ENCODE data around the gene TWIST2. TPM values are rescaled to one million over a fixed set of nuclear protein-coding genes. Genes with fewer than 3 reads are reported as not detected.

TWIST2 gene
- total and polyA plus RNA-seq, 10 of the 15 experiments (the other 5 are each of a cell fraction or from before 2014, with no cell fraction given), result not detected

DNA sequence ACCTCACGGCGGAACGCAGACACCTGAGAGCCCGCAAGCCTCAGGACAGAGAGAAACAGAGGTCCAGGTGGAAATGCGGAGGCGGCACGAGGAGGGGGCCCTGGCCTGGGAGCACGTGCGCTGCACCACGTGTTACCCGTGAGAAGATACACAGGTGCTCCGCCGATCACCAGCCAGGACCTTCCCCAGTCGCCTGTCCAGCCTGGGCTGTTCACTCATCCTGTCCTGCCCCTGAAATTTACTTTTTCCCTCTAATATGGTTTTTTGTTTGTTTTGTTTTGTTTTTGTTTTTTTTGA lies 44.3 kb downstream of the TWIST2 start:
- Histone ChIP-seq H2AFZ (ENCODE audit: control insufficient read depth, low read depth, low read length) (no peak overlapping the region), H3K36me3 (ENCODE audit: control insufficient read depth in 2 of 2, insufficient read depth in 2 of 2, low read length in 1 of 2) (no peaks in the 10 kb centered on the region), H3K4me3 (no peak overlapping the region), H3K9ac (ENCODE audit: control insufficient read depth, insufficient read depth, low read length) (no peak overlapping the region), H3K4me2 (ENCODE audit: control insufficient read depth, insufficient read depth) (no peak overlapping the region), H3K79me2 (ENCODE audit: control insufficient read depth, insufficient read depth, low read length) (no peaks in the 10 kb centered on the region), H3K4me1 (ENCODE audit: control insufficient read depth, insufficient read depth, low read length) (no peaks in the 10 kb centered on the region), H3K27me3 (replicated peaks in 1 of 2; ENCODE audit: control insufficient read depth in 2 of 2, insufficient read depth in 2 of 2, low read length in 1 of 2) (no peaks in the 10 kb centered on the region; a peak in 2 of 4 replicates), H3K9me3 (replicated peaks; ENCODE audit: control insufficient read depth, insufficient read depth, low read length) (no peaks in the 10 kb centered on the region), H3K27ac (ENCODE audit: control insufficient read depth, insufficient read depth) (no peak overlapping the region), H4K20me1 (ENCODE audit: control insufficient read depth, insufficient read depth) (no peaks in the 10 kb centered on the region)
- no peak for ATAC-seq
- CTCF ChIA-PET, result no interaction called here
- no peak for FAIRE-seq
- intact Hi-C loops (cut with micrococcal nuclease; ENCODE audit: unreplicated experiment), result no loop called here
- SMC1A ChIA-PET (ENCODE audit: uncharacterized antibody, unreplicated experiment), result no interaction called here
- RAD21 ChIA-PET (ENCODE audit: unreplicated experiment), result no interaction called here
- no TSS peak for BruUV-seq (replicated peaks)
- POLR2A ChIA-PET, result no interaction called here
- DNase-seq (ENCODE audit: low read depth, low spot score), result no peak
- in situ Hi-C loops (cut with MboI), result no loop called here
- WGBS (ENCODE audit: insufficient coverage, insufficient replicate concordance, low lambda C conversion rate, missing lambda C conversion rate), result 59% methylated on average over 14 of the region's 14 CpGs
- TF ChIP-seq, protein P1, sequence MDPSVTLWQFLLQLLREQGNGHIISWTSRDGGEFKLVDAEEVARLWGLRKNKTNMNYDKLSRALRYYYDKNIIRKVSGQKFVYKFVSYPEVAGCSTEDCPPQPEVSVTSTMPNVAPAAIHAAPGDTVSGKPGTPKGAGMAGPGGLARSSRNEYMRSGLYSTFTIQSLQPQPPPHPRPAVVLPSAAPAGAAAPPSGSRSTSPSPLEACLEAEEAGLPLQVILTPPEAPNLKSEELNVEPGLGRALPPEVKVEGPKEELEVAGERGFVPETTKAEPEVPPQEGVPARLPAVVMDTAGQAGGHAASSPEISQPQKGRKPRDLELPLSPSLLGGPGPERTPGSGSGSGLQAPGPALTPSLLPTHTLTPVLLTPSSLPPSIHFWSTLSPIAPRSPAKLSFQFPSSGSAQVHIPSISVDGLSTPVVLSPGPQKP (IDR thresholded peaks at IDR 0.05; ENCODE audit: low read depth, low read length), result no peak
- TF ChIP-seq, protein P2, sequence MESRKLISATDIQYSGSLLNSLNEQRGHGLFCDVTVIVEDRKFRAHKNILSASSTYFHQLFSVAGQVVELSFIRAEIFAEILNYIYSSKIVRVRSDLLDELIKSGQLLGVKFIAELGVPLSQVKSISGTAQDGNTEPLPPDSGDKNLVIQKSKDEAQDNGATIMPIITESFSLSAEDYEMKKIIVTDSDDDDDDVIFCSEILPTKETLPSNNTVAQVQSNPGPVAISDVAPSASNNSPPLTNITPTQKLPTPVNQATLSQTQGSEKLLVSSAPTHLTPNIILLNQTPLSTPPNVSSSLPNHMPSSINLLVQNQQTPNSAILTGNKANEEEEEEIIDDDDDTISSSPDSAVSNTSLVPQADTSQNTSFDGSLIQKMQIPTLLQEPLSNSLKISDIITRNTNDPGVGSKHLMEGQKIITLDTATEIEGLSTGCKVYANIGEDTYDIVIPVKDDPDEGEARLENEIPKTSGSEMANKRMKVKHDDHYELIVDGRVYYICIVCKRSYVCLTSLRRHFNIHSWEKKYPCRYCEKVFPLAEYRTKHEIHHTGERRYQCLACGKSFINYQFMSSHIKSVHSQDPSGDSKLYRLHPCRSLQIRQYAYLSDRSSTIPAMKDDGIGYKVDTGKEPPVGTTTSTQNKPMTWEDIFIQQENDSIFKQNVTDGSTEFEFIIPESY (IDR thresholded peaks at IDR 0.05), result no peak
- TF ChIP-seq, protein P3, sequence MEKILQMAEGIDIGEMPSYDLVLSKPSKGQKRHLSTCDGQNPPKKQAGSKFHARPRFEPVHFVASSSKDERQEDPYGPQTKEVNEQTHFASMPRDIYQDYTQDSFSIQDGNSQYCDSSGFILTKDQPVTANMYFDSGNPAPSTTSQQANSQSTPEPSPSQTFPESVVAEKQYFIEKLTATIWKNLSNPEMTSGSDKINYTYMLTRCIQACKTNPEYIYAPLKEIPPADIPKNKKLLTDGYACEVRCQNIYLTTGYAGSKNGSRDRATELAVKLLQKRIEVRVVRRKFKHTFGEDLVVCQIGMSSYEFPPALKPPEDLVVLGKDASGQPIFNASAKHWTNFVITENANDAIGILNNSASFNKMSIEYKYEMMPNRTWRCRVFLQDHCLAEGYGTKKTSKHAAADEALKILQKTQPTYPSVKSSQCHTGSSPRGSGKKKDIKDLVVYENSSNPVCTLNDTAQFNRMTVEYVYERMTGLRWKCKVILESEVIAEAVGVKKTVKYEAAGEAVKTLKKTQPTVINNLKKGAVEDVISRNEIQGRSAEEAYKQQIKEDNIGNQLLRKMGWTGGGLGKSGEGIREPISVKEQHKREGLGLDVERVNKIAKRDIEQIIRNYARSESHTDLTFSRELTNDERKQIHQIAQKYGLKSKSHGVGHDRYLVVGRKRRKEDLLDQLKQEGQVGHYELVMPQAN (conservative IDR thresholded peaks at IDR 0.05), result no peak
- TF ChIP-seq FOS (IDR thresholded peaks at IDR 0.05; ENCODE audit: borderline replicate concordance, extremely low read depth, insufficient read length) (no peak), BHLHE40 (IDR thresholded peaks at IDR 0.05; ENCODE audit: borderline replicate concordance in 1 of 2, low read depth in 2 of 2, low read length in 1 of 2) (no peak), BRCA1 (IDR thresholded peaks at IDR 0.05; ENCODE audit: low read depth, low read length) (no peak)
- TF ChIP-seq, protein P4, sequence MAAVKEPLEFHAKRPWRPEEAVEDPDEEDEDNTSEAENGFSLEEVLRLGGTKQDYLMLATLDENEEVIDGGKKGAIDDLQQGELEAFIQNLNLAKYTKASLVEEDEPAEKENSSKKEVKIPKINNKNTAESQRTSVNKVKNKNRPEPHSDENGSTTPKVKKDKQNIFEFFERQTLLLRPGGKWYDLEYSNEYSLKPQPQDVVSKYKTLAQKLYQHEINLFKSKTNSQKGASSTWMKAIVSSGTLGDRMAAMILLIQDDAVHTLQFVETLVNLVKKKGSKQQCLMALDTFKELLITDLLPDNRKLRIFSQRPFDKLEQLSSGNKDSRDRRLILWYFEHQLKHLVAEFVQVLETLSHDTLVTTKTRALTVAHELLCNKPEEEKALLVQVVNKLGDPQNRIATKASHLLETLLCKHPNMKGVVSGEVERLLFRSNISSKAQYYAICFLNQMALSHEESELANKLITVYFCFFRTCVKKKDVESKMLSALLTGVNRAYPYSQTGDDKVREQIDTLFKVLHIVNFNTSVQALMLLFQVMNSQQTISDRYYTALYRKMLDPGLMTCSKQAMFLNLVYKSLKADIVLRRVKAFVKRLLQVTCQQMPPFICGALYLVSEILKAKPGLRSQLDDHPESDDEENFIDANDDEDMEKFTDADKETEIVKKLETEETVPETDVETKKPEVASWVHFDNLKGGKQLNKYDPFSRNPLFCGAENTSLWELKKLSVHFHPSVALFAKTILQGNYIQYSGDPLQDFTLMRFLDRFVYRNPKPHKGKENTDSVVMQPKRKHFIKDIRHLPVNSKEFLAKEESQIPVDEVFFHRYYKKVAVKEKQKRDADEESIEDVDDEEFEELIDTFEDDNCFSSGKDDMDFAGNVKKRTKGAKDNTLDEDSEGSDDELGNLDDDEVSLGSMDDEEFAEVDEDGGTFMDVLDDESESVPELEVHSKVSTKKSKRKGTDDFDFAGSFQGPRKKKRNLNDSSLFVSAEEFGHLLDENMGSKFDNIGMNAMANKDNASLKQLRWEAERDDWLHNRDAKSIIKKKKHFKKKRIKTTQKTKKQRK (IDR thresholded peaks at IDR 0.05; ENCODE audit: low read depth, low read length), result no peak
- TF ChIP-seq, protein P5, sequence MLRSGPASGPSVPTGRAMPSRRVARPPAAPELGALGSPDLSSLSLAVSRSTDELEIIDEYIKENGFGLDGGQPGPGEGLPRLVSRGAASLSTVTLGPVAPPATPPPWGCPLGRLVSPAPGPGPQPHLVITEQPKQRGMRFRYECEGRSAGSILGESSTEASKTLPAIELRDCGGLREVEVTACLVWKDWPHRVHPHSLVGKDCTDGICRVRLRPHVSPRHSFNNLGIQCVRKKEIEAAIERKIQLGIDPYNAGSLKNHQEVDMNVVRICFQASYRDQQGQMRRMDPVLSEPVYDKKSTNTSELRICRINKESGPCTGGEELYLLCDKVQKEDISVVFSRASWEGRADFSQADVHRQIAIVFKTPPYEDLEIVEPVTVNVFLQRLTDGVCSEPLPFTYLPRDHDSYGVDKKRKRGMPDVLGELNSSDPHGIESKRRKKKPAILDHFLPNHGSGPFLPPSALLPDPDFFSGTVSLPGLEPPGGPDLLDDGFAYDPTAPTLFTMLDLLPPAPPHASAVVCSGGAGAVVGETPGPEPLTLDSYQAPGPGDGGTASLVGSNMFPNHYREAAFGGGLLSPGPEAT (IDR thresholded peaks at IDR 0.05; ENCODE audit: low read depth), result no peak
- TF ChIP-seq, protein P6, sequence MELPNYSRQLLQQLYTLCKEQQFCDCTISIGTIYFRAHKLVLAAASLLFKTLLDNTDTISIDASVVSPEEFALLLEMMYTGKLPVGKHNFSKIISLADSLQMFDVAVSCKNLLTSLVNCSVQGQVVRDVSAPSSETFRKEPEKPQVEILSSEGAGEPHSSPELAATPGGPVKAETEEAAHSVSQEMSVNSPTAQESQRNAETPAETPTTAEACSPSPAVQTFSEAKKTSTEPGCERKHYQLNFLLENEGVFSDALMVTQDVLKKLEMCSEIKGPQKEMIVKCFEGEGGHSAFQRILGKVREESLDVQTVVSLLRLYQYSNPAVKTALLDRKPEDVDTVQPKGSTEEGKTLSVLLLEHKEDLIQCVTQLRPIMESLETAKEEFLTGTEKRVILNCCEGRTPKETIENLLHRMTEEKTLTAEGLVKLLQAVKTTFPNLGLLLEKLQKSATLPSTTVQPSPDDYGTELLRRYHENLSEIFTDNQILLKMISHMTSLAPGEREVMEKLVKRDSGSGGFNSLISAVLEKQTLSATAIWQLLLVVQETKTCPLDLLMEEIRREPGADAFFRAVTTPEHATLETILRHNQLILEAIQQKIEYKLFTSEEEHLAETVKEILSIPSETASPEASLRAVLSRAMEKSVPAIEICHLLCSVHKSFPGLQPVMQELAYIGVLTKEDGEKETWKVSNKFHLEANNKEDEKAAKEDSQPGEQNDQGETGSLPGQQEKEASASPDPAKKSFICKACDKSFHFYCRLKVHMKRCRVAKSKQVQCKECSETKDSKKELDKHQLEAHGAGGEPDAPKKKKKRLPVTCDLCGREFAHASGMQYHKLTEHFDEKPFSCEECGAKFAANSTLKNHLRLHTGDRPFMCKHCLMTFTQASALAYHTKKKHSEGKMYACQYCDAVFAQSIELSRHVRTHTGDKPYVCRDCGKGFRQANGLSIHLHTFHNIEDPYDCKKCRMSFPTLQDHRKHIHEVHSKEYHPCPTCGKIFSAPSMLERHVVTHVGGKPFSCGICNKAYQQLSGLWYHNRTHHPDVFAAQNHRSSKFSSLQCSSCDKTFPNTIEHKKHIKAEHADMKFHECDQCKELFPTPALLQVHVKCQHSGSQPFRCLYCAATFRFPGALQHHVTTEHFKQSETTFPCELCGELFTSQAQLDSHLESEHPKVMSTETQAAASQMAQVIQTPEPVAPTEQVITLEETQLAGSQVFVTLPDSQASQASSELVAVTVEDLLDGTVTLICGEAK (IDR thresholded peaks at IDR 0.05; ENCODE audit: borderline replicate concordance), result no peak
